ENCODE results near the gene MINDY3. TPM values are rescaled to one million over a fixed set of nuclear protein-coding genes. Genes with fewer than 3 reads are reported as not detected.
"Not testable (repeated sequence)": the region's sequence is repeated elsewhere in the genome, so short reads cannot be mapped to it uniquely, and the experiment has no call there.

Gene MINDY3
- total RNA-seq, 4 donors from 2014 or later: 14.6 to 23.5 (median 21.3) TPM

DNA sequence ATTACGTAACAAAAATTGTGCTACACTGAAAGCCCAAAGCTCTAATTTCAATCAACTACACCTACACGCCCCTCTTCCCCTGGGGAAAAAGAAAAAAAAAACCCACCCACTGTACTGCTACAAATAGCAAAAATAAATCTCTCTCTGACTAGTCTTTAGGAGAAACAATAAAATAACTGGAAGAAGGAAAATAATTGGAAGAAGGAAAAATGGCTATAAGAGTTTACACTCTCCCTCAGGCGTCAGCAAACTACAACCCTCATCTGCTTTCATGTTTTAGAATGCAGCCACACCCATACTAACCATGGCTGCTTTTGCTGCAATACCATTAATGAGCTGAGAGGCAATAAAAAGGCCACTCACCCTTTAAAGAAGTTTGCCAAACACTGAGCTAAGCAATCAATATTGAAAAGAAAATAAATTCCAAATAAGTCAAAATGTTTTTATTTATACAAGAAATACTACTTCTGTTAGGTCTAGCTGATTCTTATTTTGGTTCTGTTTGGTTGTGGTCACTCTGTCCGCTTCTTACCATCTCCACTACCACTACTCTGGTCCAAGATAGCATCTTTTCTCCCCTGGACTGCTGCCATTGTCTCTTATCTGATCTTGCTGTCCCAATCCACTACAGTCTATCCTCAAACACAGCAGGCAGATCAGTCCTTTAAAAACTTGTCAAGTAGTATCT is 3.8 kb downstream of the MINDY3 start:
- intact Hi-C loops (cut with DNase I; ENCODE audit: low total_unique reads): no loop called here
- no peak for TF ChIP-seq POLR2A (IDR thresholded peaks at IDR 0.05)
- no peak for TF ChIP-seq CTCF (IDR thresholded peaks at IDR 0.05)
- no peak for DNase-seq (ENCODE audit: low spot score in 2 of 2)
- no peak overlapping the region for H3K4me3 ChIP-seq (ENCODE audit: low read depth, poor library complexity, severe bottlenecking)
- WGBS, 2 donors: 71 to 74% methylated on average over 4 of the region's 4 CpGs

DNA sequence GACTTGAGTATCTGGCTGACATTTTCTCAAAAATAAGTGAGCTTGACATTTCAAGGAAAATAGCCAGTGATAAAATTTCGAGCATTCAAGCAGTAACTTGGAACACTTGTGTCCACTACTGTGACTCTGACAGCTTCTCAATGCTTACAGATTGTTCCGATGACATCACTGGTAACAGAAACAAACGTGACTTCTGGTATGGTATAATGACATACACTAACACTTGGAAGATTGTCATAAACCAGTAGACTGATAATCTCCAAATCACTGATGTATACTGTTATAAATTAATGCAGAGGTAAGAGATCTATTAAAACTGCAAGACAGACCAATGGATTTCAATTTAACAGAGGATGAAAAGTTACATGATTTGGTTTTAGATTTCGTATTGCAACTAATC is 6.5 kb downstream of the MINDY3 start:
- intact Hi-C loops (cut with DNase I; ENCODE audit: low total_unique reads): no loop called here
- DNase-seq (ENCODE audit: low spot score in 2 of 2): no peak
- H3K4me3 ChIP-seq (ENCODE audit: low read depth, poor library complexity, severe bottlenecking): no peak overlapping the region
- no peak for TF ChIP-seq CTCF (IDR thresholded peaks at IDR 0.05)
- TF ChIP-seq POLR2A (IDR thresholded peaks at IDR 0.05): no peak
- WGBS, 2 donors: 73 to 91% methylated on average over 4 of the region's 4 CpGs

DNA sequence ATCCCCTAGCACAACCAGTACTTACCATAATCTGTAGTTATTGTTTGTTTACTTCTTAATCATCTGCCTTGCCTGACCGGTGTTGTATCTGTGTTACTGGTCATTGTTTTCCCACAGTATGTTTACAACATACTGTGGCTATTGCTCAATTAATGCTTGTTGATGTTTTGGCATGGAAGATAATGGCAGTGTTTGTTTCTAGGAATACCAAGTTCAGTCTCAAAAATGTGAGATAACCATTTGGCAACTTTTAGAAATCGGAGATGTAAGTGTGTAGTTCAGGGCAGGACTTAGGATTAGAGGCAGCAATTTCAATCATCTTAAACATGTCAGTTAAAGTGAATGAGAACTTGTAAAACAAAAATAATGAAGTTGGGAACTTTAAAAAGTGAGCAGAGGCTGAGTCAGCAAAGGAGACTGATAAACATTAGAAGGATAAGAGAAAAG is 8.2 kb downstream of the MINDY3 start:
- no peak for DNase-seq (ENCODE audit: low spot score in 2 of 2)
- intact Hi-C loops (cut with DNase I; ENCODE audit: low total_unique reads): no loop called here
- WGBS, 2 donors: 80 to 82% methylated on average over 2 of the region's 2 CpGs
- TF ChIP-seq POLR2A (IDR thresholded peaks at IDR 0.05): no peak
- no peak for TF ChIP-seq CTCF (IDR thresholded peaks at IDR 0.05)
- no peak overlapping the region for H3K4me3 ChIP-seq (ENCODE audit: low read depth, poor library complexity, severe bottlenecking)

GRCh38 chr10:15850337-15850978 is 9.8 kb downstream of the MINDY3 start:
- H3K4me3 ChIP-seq (ENCODE audit: low read depth, poor library complexity, severe bottlenecking); intact Hi-C loops (cut with DNase I; ENCODE audit: low total_unique reads); DNase-seq (ENCODE audit: low spot score in 2 of 2): not testable (repeated sequence)
- WGBS, 2 donors: 90 to 91% methylated on average over 9 of the region's 9 CpGs

GRCh38 chr10:15849316-15849715 is 11.0 kb downstream of the MINDY3 start:
- no peak overlapping the region for H3K4me3 ChIP-seq (ENCODE audit: low read depth, poor library complexity, severe bottlenecking)
- no peak for DNase-seq (ENCODE audit: low spot score in 2 of 2)
- 94% methylated on average over 4 of the region's 4 CpGs for WGBS, 2 donors
- intact Hi-C loops (cut with DNase I; ENCODE audit: low total_unique reads): no loop called here
- TF ChIP-seq POLR2A (IDR thresholded peaks at IDR 0.05): no peak
- no peak for TF ChIP-seq CTCF (IDR thresholded peaks at IDR 0.05)

GRCh38 chr10:15847481-15847880 is 12.8 kb downstream of the MINDY3 start:
- no peak for DNase-seq (ENCODE audit: low spot score in 2 of 2)
- TF ChIP-seq POLR2A (IDR thresholded peaks at IDR 0.05) (no peak), CTCF (IDR thresholded peaks at IDR 0.05) (no peak)
- WGBS, 2 donors: 93 to 95% methylated on average over 4 of the region's 4 CpGs
- no peak overlapping the region for H3K4me3 ChIP-seq (ENCODE audit: low read depth, poor library complexity, severe bottlenecking)
- intact Hi-C loops (cut with DNase I; ENCODE audit: low total_unique reads): no loop called here
